Keratinocyte (primary cell): ENCODE data around the gene TIFAB.

Source experiments
- EZH2 ChIP-seq: IDR thresholded peaks from one replicate; pipeline ENCODE4 v1.6.1; 2012; ENCODE audit warnings: inconsistent platforms, mild to moderate bottlenecking, low read length, moderate library complexity
- TF ChIP-seq, protein P1 (sequence below), 3 experiments: IDR thresholded peaks in 1 of 3; conservative IDR thresholded peaks in 1 of 3; optimal IDR thresholded peaks in 1 of 3; 2 replicates in 2 of 3; 3 replicates in 1 of 3; pipeline versions ENCODE3 to v1.5.1; 2011; ENCODE audit warnings: low read length in 3 of 3, mild to moderate bottlenecking in 3 of 3, moderate library complexity in 2 of 3, control low read depth in 1 of 3, inconsistent platforms in 1 of 3; ENCODE audit not compliant: insufficient read depth in 2 of 3; ENCODE audit errors: extremely low read depth in 1 of 3

- TF ChIP-seq, protein P1, sequence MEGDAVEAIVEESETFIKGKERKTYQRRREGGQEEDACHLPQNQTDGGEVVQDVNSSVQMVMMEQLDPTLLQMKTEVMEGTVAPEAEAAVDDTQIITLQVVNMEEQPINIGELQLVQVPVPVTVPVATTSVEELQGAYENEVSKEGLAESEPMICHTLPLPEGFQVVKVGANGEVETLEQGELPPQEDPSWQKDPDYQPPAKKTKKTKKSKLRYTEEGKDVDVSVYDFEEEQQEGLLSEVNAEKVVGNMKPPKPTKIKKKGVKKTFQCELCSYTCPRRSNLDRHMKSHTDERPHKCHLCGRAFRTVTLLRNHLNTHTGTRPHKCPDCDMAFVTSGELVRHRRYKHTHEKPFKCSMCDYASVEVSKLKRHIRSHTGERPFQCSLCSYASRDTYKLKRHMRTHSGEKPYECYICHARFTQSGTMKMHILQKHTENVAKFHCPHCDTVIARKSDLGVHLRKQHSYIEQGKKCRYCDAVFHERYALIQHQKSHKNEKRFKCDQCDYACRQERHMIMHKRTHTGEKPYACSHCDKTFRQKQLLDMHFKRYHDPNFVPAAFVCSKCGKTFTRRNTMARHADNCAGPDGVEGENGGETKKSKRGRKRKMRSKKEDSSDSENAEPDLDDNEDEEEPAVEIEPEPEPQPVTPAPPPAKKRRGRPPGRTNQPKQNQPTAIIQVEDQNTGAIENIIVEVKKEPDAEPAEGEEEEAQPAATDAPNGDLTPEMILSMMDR (optimal IDR thresholded peaks at IDR 0.05 in 1 of 3, IDR thresholded peaks at IDR 0.05 in 1 of 3, conservative IDR thresholded peaks at IDR 0.05 in 1 of 3; ENCODE audit: extremely low read depth in 1 of 3, insufficient read depth in 2 of 3, low read length in 3 of 3), result no peak
- TF ChIP-seq EZH2, result no peak
Measured at GRCh38 chr5:135493406-135494180, 41.4 kb upstream of the TIFAB start.
